ENCODE measurements around the gene MYO1E. TPM values are rescaled to one million over a fixed set of nuclear protein-coding genes. Genes with fewer than 3 reads are reported as not detected.

The MYO1E gene
- total RNA-seq, 1 donor from 2014 or later: 84.6 TPM

DNA sequence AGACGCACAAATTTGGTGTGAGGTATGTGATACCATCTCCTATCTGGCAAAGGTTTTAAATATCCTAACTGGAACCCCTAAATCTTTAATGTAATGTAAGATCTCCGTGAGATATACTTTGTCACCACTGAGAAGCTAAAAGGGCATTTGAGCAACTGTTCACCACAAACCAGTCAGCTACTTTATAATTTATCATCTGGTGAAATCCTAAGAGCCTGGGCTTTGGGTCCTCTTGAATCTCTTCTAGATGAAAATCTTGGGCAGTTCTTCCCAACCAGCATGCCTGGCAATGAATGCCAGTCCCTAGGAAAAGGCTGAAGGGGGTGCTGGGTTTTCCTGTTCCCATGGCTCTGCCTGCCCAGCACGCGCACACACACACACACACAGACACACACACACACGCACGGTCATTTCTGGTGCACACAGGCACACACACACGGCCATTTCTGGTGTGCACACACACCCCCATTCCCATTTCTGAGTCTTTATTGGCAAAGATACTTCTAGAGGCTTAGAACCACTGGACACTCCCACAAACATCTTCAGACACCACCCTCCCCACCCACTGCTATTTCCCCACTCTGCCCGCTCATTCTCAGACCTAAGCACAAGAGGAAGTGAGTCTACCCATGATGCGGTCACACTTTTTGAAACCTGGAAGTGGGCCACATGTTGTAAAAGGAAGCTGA lies 72.6 kb downstream of the MYO1E start:
- H3K27me3 Mint-ChIP-seq (ENCODE audit: unreplicated experiment): no peaks in the 10 kb centered on the region
- peaks cover 53% of the 10 kb centered on the region for H3K4me1 Mint-ChIP-seq (ENCODE audit: unreplicated experiment)
- H3K27ac Mint-ChIP-seq (ENCODE audit: unreplicated experiment): peak overlapping the region; percentile 43
- H3K36me3 Mint-ChIP-seq (ENCODE audit: unreplicated experiment): no peaks in the 10 kb centered on the region
- H3K9me3 Mint-ChIP-seq (ENCODE audit: unreplicated experiment): no peaks in the 10 kb centered on the region
- TF ChIP-seq, protein P1, sequence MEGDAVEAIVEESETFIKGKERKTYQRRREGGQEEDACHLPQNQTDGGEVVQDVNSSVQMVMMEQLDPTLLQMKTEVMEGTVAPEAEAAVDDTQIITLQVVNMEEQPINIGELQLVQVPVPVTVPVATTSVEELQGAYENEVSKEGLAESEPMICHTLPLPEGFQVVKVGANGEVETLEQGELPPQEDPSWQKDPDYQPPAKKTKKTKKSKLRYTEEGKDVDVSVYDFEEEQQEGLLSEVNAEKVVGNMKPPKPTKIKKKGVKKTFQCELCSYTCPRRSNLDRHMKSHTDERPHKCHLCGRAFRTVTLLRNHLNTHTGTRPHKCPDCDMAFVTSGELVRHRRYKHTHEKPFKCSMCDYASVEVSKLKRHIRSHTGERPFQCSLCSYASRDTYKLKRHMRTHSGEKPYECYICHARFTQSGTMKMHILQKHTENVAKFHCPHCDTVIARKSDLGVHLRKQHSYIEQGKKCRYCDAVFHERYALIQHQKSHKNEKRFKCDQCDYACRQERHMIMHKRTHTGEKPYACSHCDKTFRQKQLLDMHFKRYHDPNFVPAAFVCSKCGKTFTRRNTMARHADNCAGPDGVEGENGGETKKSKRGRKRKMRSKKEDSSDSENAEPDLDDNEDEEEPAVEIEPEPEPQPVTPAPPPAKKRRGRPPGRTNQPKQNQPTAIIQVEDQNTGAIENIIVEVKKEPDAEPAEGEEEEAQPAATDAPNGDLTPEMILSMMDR (IDR thresholded peaks at IDR 0.05): no peak
- no peak for DNase-seq (ENCODE audit: extremely low spot score, unreplicated experiment)
- no peak overlapping the region for H3K4me3 Mint-ChIP-seq (ENCODE audit: unreplicated experiment)

DNA sequence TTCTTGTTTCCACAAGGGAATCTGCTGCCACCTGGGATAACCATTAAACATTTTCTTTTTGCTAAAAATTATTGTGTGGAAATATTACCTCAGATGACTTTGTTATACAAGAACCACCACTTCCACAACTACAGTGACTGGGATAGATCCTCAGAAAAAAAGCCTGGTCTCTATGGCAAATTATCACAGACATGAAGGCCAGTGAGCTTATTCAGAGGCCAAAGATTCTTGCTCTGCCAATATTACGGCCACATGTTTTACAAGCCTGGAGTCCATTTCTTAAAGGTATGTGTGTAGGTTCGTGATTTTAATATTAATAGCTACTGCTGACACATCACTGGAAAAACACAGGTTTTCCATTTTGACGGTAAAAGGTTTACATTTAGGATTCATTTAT lies 73.8 kb downstream of the MYO1E start:
- TF ChIP-seq, protein P1 (IDR thresholded peaks at IDR 0.05): no peak
- Mint-ChIP-seq H3K4me1 (ENCODE audit: unreplicated experiment) (peaks cover 57% of the 10 kb centered on the region), H3K27me3 (ENCODE audit: unreplicated experiment) (no peaks in the 10 kb centered on the region), H3K9me3 (ENCODE audit: unreplicated experiment) (no peaks in the 10 kb centered on the region), H3K36me3 (ENCODE audit: unreplicated experiment) (no peaks in the 10 kb centered on the region), H3K4me3 (ENCODE audit: unreplicated experiment) (no peak overlapping the region), H3K27ac (ENCODE audit: unreplicated experiment) (no peak overlapping the region)
- no peak for DNase-seq (ENCODE audit: extremely low spot score, unreplicated experiment)

DNA sequence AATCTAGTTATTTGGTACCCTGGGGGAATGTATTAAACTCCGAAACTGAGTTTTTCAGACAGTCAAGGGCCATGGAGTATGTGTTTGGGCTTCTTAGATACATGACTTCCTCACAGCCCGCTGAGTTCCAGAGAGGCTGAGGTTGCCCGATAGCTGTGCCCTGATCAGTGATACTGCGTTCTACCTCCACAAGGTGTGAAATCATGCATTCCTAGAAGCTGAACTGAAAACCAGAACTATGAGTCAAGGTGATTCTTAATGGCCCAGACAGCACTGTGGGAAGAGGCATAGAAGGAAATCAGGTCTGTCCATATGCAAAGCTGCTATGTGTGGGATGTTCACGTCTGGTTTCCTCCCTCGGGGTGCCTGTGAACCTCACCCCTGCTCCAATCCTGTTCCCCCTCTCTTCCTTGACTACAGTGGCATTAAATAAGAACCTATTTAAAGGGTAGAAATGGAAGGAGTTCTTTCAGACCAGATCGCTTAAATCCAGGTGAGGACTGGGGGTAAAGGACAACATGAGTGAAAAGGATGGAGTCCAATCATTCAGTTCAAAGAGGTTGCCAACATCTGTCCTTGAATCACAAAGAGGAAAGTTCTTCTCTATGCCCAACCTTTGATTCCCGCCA lies 74.3 kb downstream of the MYO1E start:
- Mint-ChIP-seq H3K27me3 (ENCODE audit: unreplicated experiment) (no peaks in the 10 kb centered on the region), H3K4me3 (ENCODE audit: unreplicated experiment) (no peak overlapping the region), H3K9me3 (ENCODE audit: unreplicated experiment) (no peaks in the 10 kb centered on the region), H3K27ac (ENCODE audit: unreplicated experiment) (no peak overlapping the region), H3K4me1 (ENCODE audit: unreplicated experiment) (peaks cover 53% of the 10 kb centered on the region), H3K36me3 (ENCODE audit: unreplicated experiment) (no peaks in the 10 kb centered on the region)
- no peak for DNase-seq (ENCODE audit: extremely low spot score, unreplicated experiment)
- TF ChIP-seq, protein P1 (IDR thresholded peaks at IDR 0.05): no peak

DNA sequence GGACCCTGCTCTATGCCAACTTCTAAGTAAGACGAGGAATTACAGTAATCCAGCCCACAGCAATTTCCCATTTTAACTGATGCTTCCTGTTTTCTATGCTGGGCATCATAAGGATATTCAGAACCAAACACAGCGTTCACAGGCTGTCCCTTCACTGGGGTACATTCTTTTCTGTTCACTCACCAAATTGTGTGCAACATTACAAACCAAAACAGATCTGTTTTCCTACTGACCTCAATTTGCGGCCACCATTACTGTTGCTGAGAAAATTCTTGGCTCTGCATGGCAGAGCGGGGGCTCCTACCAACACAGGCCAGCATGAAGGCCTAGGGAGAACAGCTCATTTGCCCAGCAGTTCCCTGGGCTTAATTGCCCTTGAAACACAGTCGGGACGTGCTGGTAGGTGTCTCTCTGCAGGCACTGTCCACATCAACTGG lies 76.5 kb downstream of the MYO1E start:
- TF ChIP-seq, protein P1 (IDR thresholded peaks at IDR 0.05): no peak
- peak overlapping the region; percentile 33 for H3K4me3 Mint-ChIP-seq (ENCODE audit: unreplicated experiment)
- H3K36me3 Mint-ChIP-seq (ENCODE audit: unreplicated experiment): no peaks in the 10 kb centered on the region
- H3K4me1 Mint-ChIP-seq (ENCODE audit: unreplicated experiment): peaks cover 61% of the 10 kb centered on the region
- H3K27me3 Mint-ChIP-seq (ENCODE audit: unreplicated experiment): no peaks in the 10 kb centered on the region
- no peaks in the 10 kb centered on the region for H3K9me3 Mint-ChIP-seq (ENCODE audit: unreplicated experiment)
- no peak for DNase-seq (ENCODE audit: extremely low spot score, unreplicated experiment)
- H3K27ac Mint-ChIP-seq (ENCODE audit: unreplicated experiment): peak overlapping the region; percentile 91

DNA sequence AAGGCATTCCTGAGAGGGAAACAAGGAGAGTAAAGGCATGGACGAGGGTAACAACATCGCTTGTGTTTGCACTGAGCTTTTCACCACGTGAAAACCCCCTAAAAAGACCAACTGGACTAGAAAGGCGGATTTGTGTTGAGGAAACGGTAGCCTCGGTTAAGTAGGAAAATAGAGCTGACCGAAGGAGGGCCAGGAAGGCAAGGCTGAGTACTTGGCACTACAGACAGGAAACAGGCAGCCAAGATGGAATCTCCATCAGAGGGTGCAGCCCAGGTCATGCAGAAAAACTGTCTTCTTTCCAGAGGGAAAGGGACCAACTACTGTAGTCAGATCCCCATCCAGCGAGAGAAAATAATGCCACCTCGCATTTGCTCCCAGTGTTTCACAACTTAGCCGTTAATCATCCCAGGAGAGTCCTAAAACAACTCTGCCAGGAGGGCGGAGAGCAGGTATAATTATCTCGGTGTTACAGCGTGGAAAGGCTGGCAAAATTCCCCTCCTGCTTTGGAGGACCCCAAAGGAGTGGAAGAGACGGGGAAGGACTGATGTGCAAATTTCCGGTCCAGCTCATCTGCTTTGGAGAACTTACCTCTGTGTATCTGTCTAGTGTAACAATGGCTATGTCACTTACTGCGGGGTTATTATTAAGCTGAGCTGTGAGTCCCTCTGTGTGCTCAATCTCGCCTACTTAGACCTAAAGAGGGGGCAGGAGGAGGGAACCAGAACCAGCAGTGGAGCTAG lies 77.2 kb downstream of the MYO1E start:
- DNase-seq (ENCODE audit: extremely low spot score, unreplicated experiment): no peak
- H3K9me3 Mint-ChIP-seq (ENCODE audit: unreplicated experiment): no peaks in the 10 kb centered on the region
- H3K27me3 Mint-ChIP-seq (ENCODE audit: unreplicated experiment): no peaks in the 10 kb centered on the region
- peaks cover 61% of the 10 kb centered on the region for H3K4me1 Mint-ChIP-seq (ENCODE audit: unreplicated experiment)
- TF ChIP-seq, protein P1 (IDR thresholded peaks at IDR 0.05): no peak
- peak overlapping the region; percentile 33 for H3K4me3 Mint-ChIP-seq (ENCODE audit: unreplicated experiment)
- H3K27ac Mint-ChIP-seq (ENCODE audit: unreplicated experiment): peak overlapping the region; percentile 91
- no peaks in the 10 kb centered on the region for H3K36me3 Mint-ChIP-seq (ENCODE audit: unreplicated experiment)
